HG02759 (cell line): Measurements from ENCODE around the gene PAIP1.
"Not testable (repeated sequence)": the region's sequence is repeated elsewhere in the genome, so short reads cannot be mapped to it uniquely, and the experiment has no call there.

Experiments used
- ATAC-seq: cut with Tn5 transposase; IDR thresholded peaks from one replicate; pipeline ENCODE4 v1.9.1; 2021; ENCODE audit warnings: mild to moderate bottlenecking, moderate library complexity; ENCODE audit not compliant: unreplicated experiment

Gene PAIP1

GRCh38 chr5:43523662-43524072 is 33.2 kb downstream of the PAIP1 start:
- no peak for ATAC-seq

- no peak for ATAC-seq
Observed at GRCh38 chr5:43520615-43521014, 36.3 kb downstream of the PAIP1 start.

- no peak for ATAC-seq
Observed at GRCh38 chr5:43515678-43516048, 41.2 kb downstream of the PAIP1 start.

GRCh38 chr5:43514816-43515677 is 41.8 kb downstream of the PAIP1 start, which contains the start of gene C5orf34:
TSS of gene C5orf34 (minus strand) at chr5:43515148. CDS start at chr5:43509339, 5,809 bp downstream.
- peak; percentile 99 for ATAC-seq

GRCh38 chr5:43514471-43514815 is 42.4 kb downstream of the PAIP1 start:
- ATAC-seq: peak; percentile 28

GRCh38 chr5:43514025-43514424 is 42.9 kb downstream of the PAIP1 start:
- ATAC-seq: no peak

GRCh38 chr5:43511062-43511461 is 45.8 kb downstream of the PAIP1 start:
- not testable (repeated sequence) for ATAC-seq

- ATAC-seq: no peak
Observed at GRCh38 chr5:43498581-43498980, 58.3 kb downstream of the PAIP1 start.

- no peak for ATAC-seq
Observed at GRCh38 chr5:43497311-43498104, 59.4 kb downstream of the PAIP1 start.

GRCh38 chr5:43491326-43491725 is 65.6 kb downstream of the PAIP1 start:
- no peak for ATAC-seq

- ATAC-seq: no peak
Observed at GRCh38 chr5:43486353-43486752, 70.5 kb downstream of the PAIP1 start.

- no peak for ATAC-seq
Observed at GRCh38 chr5:43485406-43485805, 71.5 kb downstream of the PAIP1 start.

- peak; percentile 70 for ATAC-seq
Observed at GRCh38 chr5:43484106-43484849, 72.6 kb downstream of the PAIP1 start.

- peak; percentile 95 for ATAC-seq
Observed at GRCh38 chr5:43483298-43484105, 73.4 kb downstream of the PAIP1 start, which contains the start of gene TMEM267. TSS of gene TMEM267 (minus strand) at chr5:43483865. CDS start at chr5:43453969, 29,896 bp downstream.

GRCh38 chr5:43482490-43483297 is 74.2 kb downstream of the PAIP1 start:
- ATAC-seq: no peak
